HT-29 (cell line): ENCODE measurements around the gene MYOZ1. TPM values are rescaled to one million over a fixed set of nuclear protein-coding genes. Genes with fewer than 3 reads are reported as not detected.
"Not testable (repeated sequence)": the region's sequence is repeated elsewhere in the genome, so short reads cannot be mapped to it uniquely, and the experiment has no call there.

ENCODE experiments used
- DNase-seq: peaks from one replicate; pipeline ENCODE4 v3.0.0-alpha.2; 2015; ENCODE audit warnings: low spot score
- total RNA-seq: library from RNA; depleted of rRNA; stranded (reverse); fragments of >200 nt; shearing (Covaris generic); gene quantifications from 2 replicates; pipeline ENCODE4 v1.2.3, GENCODE V29; 2014

The MYOZ1 gene
- total RNA-seq, 1 experiment from 2014 or later = not detected

DNA sequence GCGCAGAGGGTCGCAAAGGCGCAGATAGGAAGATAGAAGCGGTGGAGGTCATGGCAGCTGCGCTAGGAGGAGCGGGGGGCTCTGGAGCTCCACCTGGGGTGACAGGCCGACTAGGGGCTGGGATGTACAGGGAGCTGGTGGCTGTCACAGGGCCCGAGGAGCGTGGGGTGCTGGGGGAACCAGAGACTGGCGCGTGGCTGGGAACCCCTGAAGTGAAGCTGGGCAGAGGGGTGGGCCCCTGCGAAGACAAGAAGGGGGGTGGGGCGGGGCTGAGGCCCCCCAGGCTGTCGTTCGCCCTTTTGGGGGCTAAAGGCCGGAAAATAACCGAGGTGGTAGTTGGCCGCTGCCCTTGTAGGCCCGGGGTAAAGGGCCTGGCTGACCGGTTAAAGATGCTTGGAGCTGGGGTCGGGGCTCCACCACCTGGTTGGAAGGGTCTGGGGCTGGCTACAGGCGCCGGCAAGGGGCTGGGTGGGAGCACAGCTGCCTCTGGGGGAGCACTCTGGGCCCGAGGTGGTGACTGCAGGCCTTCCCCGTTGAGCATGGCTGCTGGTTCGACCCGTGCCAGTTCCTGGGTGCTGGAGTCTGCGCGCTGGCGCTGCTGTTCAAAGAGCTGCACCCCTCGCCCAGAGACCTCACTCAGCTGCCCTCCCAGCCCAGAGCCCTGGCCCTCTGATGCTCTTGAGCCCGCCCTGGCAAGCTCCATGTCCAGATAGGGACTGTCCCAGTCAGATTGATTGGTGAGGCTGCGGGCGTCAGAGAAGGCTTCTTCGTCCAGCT lies 6.8 kb upstream of the MYOZ1 start:
- no peak for DNase-seq

DNA sequence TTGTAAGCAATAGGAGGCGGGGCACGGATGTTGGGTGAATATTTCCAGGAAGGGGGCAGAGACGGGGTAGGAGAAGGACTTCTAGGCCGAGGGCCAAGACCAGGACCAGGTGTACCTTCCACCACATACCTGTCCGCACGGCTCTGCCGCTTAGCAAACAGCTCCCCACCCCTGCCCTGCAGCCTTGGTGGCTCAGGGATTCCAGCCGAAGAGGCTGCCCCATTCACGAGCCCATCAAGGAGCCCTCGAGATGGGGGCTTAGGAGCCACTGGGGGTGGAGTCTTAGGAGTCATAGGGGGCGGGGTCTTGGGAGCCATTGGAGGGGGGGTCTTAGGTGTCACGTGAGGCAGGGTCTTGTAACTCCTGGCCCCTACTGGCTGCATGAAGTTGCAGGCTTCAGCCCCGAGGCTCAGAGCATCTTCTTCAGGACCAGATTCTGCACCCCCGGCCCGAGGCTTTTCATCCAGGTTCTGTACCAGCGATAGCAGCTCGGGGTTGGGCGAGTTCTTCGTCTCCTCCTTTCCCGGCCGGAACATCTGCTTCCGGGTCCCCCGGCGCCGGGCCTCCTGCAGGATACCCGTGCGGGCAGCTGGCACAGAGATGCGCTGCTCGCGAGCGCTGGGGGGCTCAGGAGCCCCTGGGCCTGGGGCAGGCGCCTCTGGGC lies 6.1 kb upstream of the MYOZ1 start:
- DNase-seq = peak; percentile 25

GRCh38 chr10:73646598-73647041 lies 5.3 kb upstream of the MYOZ1 start:
- no peak for DNase-seq

- DNase-seq = no peak
Measured at GRCh38 chr10:73645251-73645650, 4.0 kb upstream of the MYOZ1 start.

DNA sequence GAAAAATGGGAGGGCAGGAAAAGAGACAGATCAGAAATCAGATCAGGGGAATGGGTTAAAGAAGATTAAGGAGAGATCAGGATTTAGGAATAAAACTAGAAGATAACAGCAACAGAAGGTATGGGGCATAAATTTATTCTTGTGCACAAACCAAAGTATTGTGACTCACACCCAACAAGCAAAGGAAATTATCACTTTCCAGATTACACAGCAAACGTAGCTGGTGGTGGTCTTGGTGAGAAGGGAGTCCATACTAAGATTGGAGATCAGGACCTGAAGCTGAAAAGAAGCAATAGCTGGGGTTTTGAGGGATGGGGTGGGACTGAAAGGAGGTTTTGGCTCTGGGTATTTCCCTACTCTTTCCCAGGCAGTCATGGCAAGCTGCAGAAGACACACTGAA lies 3.5 kb upstream of the MYOZ1 start:
- no peak for DNase-seq

DNA sequence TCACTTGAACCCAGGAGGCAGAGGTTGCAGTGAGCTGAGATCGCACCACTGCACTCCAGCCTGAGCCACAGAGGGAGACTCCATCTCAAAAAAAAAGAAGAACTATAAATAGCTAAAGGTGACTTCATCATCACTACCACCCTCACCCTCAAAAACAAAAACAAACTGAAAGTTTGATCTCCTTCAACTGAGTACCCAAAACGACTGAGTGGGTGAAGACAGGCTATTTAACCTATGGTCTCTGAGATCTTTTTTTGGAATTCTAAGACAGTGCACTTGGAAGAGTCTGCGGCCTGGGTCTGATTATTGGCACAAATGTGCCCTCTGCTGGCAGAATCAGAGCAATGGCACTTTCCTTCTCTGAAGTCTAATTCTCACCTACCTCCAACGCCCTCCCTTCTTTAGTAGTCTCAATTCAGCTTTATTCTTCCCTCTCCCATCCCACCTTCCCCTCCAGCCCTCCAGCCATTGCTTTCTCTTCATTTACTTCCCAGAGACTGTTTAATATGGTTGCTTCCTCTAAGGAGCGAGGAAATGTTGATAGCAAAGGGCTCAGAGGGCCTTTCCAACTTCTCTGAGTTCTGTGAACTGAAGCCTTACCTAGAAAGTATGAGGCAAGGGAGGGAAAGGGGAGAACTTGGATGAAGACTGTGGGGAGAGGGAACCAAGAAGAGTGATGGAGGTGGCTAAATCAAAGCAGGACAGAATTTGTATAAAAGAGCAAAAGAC lies 2.9 kb upstream of the MYOZ1 start:
- peak; percentile 82 for DNase-seq

- no peak for DNase-seq
Measured at GRCh38 chr10:73643362-73643761, 2.1 kb upstream of the MYOZ1 start.

- DNase-seq = no peak
Measured at GRCh38 chr10:73639286-73639685, 2.0 kb downstream of the MYOZ1 start.

GRCh38 chr10:73635781-73636180 lies 5.5 kb downstream of the MYOZ1 start:
- DNase-seq = no peak

- DNase-seq = no peak
Measured at GRCh38 chr10:73634421-73634820, 6.9 kb downstream of the MYOZ1 start.

DNA sequence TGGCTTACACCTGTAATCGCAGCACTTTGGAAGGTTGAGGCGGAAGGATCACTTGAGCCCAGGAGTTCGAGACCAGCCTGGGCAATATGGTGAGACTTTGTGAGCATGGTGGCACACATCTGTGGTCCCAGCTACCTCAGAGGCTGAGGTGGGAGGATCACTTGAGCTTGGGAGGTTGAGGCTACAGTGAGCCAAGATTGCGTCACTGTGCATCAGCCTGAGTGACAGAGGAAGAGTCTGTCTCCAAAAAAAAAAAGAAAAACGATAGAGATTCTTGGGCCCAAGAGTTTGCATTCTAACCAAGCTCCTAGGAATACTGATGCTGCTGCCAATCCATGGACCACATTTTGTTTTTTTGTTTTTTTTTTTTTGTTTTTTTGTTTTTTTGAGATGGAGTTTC lies 12.1 kb downstream of the MYOZ1 start:
- no peak for DNase-seq

DNA sequence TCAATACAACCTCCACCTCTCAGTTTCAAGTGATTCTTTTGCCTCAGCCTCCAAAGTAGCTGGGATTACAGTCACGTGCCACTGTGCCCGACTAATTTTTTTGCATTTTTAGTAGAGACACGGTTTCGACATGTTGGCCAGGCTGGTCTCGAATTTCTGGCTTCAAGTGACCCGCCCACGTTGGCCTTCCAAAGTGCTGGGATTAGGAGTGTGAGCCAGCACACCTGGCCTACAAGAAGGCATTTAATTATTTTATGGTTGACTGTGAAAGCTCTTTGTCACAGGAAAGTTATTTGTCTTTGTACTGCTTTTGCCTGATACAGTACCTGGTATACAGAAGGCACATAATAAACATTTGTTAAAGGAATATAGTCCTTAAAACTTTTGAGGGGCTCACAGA lies 12.9 kb downstream of the MYOZ1 start:
- no peak for DNase-seq

- no peak for DNase-seq
Measured at GRCh38 chr10:73627300-73627699, 14.0 kb downstream of the MYOZ1 start.

DNA sequence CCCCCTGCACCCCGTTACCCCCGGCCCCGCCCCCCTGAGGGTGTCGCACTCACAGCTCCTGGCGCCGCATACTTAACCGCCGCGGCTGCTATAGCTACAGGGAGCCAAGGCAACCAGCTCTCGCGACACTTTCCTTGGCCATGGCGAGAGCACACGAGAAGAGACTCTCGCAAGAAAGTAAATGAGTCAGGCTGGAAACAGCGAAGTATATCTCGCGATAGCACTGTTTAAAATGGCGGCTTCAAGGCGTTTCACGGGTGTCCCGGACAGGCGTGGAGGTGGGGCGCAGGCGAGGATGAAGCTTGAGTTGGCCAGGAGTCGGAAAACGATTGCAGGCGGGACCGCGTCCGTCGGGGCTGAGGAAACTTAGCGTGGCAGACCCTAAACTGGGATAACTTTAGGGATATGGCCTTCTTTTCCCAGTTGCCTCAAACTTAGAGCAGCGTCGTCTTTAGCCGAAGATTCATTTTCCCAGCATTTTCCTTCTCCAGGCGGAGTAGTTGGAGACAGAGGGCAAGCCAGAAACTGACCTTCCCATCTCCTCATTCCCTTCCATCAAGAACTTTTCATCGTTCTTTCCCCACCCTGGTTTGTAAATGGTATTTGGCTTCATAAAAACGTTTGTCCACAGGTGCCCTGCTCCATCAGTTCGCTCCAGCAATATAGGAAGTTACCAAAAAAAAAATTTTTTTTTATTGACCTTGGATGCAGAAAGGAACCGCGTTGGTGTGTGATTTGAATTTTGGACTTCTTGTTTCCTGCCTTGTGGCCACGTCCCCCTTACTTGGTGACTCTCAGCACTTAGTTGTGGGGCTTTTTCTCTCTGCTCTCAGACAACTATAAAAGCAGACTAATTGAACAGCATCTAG lies 15.2 kb downstream of the MYOZ1 start:
- peak; percentile 96 for DNase-seq

GRCh38 chr10:73625004-73625883 lies 16.0 kb downstream of the MYOZ1 start:
- DNase-seq = peak; percentile 52

DNA sequence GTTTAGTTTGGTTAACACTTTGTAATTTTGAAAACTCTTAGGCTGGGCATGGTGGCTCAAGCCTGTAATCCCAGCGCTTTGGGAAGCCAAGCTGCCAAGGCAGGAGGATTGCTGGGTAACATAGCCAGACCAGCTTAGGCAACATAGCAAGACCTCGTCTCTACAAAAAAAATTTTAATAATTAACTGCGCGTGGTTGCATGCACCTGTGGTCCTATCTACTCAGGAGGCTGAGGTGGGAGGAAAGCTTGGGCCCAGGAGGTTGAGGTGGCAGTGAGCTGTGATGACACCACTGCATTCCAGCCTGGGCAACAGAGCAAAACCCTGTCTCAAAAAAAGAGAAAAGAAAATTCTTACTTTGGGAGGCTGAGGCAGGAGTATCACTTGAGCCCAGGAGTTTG lies 18.2 kb downstream of the MYOZ1 start:
- no peak for DNase-seq

DNA sequence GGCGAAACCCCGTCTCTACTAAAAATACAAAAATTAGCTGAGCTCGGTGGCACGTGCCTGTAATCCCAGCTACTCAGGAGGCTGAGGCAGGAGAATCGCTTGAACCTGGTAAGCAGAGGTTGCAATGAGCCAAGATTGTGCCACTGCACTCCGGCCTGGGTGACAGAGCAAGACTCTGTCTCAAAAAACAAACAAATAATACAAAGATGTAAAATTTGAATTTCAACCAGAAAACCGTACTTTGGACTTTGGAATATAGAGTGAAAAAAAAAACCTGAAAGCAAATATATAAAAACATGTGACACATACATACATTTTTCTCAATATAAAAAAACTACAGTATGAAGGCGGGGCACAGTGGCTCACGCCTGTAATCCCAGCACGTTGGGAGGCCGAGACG lies 20.3 kb downstream of the MYOZ1 start:
- DNase-seq = not testable (repeated sequence)

DNA sequence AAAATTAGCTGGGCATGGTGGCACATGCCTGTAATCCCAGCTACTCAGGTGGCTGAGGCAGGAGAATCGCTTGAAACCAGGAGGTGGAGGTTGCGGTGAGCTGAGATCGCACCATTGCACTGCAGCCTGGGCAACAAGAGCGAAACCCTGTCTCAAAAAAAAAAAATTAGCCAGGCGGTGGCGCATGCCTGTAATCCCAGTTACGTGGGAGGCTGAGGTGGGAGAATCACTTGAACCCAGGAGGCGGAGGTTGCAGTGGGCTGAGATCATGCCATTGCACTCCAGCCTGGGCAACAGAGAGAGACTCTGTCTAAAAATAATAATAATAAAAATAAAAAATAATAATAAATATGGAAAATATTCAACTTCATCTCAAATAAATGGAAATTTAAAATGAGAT lies 24.1 kb downstream of the MYOZ1 start:
- not testable (repeated sequence) for DNase-seq

DNA sequence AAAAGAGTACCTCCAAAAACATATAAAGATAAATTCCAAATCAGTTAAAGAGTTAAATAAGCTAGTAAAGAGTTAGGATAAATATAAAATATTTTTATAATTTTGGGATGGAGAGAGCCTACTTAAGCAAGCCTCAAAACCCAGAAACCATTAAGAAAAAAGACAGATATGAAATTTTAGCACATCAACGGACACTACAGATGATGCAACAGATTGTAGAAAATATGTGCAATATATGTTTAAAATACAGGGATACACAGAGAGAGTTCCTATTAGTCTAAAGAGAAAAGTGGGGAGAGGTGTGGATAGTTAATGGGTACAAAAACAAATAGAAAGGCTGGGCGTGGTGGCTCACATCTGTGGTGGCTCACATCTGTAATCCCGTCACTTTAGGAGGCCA lies 26.6 kb downstream of the MYOZ1 start:
- DNase-seq = no peak

GRCh38 chr10:73609116-73609515 lies 32.2 kb downstream of the MYOZ1 start:
- DNase-seq = no peak
